Kidney epithelial cell (primary cell): ENCODE data around the gene PRLR. TPM values are rescaled to one million over a fixed set of nuclear protein-coding genes. Genes with fewer than 3 reads are reported as not detected.
"Not testable (repeated sequence)": the region's sequence is repeated elsewhere in the genome, so short reads cannot be mapped to it uniquely, and the experiment has no call there.

Experiments used
- DNase-seq: peaks from one replicate; pipeline ENCODE4 v3.0.0-alpha.2; 2010; ENCODE audit warnings: low read depth
- H3K27me3 ChIP-seq: 2 replicates; pipeline ENCODE4 v1.6.0; 2011; ENCODE audit warnings: low read length; ENCODE audit not compliant: control insufficient read depth, insufficient read depth
- H3K36me3 ChIP-seq: 2 replicates; pipeline ENCODE4 v1.5.1; 2011; ENCODE audit warnings: low read length; ENCODE audit not compliant: control insufficient read depth, insufficient read depth
- H3K4me3 ChIP-seq: 2 replicates; pipeline ENCODE4 v1.5.1; 2011; ENCODE audit warnings: low read depth, mild to moderate bottlenecking, control low read depth, low read length
- total RNA-seq: library from RNA; depleted of rRNA; stranded (reverse); fragments of >200 nt; gene quantifications from 2 replicates; pipeline ENCODE4 v1.2.3, GENCODE V29; 2015
- TF ChIP-seq, protein P1 (sequence below): IDR thresholded peaks from 2 replicates; pipeline ENCODE4 v1.5.1; 2011; ENCODE audit warnings: mild to moderate bottlenecking, moderate library complexity, low read length, control low read depth, inconsistent platforms; ENCODE audit not compliant: insufficient read depth, poor library complexity, severe bottlenecking

PRLR gene
- total RNA-seq, 1 donor from 2014 or later, result 3.8 TPM

GRCh38 chr5:35120715-35121114 is 109.6 kb downstream of the PRLR start:
- Histone ChIP-seq H3K36me3 (no peaks in the 10 kb centered on the region), H3K4me3 (no peak overlapping the region), H3K27me3 (no peaks in the 10 kb centered on the region)
- DNase-seq, result no peak
- TF ChIP-seq, protein P1, sequence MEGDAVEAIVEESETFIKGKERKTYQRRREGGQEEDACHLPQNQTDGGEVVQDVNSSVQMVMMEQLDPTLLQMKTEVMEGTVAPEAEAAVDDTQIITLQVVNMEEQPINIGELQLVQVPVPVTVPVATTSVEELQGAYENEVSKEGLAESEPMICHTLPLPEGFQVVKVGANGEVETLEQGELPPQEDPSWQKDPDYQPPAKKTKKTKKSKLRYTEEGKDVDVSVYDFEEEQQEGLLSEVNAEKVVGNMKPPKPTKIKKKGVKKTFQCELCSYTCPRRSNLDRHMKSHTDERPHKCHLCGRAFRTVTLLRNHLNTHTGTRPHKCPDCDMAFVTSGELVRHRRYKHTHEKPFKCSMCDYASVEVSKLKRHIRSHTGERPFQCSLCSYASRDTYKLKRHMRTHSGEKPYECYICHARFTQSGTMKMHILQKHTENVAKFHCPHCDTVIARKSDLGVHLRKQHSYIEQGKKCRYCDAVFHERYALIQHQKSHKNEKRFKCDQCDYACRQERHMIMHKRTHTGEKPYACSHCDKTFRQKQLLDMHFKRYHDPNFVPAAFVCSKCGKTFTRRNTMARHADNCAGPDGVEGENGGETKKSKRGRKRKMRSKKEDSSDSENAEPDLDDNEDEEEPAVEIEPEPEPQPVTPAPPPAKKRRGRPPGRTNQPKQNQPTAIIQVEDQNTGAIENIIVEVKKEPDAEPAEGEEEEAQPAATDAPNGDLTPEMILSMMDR, result no peak

GRCh38 chr5:35117967-35118366 is 112.3 kb downstream of the PRLR start:
- Histone ChIP-seq H3K36me3 (no peaks in the 10 kb centered on the region), H3K4me3 (no peak overlapping the region), H3K27me3 (no peaks in the 10 kb centered on the region)
- peak; percentile 10 for DNase-seq
- TF ChIP-seq, protein P1, result no peak

GRCh38 chr5:35115920-35116319 is 114.4 kb downstream of the PRLR start:
- no peak overlapping the region for H3K4me3 ChIP-seq
- TF ChIP-seq, protein P1, result no peak
- DNase-seq, result no peak
- no peaks in the 10 kb centered on the region for H3K27me3 ChIP-seq
- no peaks in the 10 kb centered on the region for H3K36me3 ChIP-seq

DNA sequence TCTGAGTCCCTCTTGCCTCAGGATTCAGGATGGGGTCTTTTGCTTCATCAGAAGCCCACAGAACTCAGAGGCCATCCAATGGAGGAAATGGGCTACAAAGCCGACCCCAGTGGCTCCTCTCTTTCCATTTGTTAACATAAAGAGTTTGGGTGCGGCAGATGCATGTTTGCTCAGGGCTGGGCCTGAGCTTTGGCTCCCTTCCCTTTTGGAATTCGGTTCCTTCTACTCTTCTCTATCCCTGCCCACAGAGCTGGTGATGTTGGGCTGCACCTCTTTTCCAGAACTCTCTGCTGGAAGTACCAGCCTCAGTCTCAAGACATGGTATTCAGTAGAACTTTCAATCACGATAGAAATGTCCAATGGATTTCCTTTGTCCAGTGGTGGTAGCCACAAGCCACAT is 115.6 kb downstream of the PRLR start:
- H3K36me3 ChIP-seq, result no peaks in the 10 kb centered on the region
- no peak for DNase-seq
- no peaks in the 10 kb centered on the region for H3K27me3 ChIP-seq
- TF ChIP-seq, protein P1, result no peak
- H3K4me3 ChIP-seq, result no peak overlapping the region

GRCh38 chr5:35112300-35112699 is 118.0 kb downstream of the PRLR start:
- TF ChIP-seq, protein P1, result no peak
- H3K4me3 ChIP-seq, result no peak overlapping the region
- no peaks in the 10 kb centered on the region for H3K36me3 ChIP-seq
- H3K27me3 ChIP-seq, result no peaks in the 10 kb centered on the region
- DNase-seq, result no peak

DNA sequence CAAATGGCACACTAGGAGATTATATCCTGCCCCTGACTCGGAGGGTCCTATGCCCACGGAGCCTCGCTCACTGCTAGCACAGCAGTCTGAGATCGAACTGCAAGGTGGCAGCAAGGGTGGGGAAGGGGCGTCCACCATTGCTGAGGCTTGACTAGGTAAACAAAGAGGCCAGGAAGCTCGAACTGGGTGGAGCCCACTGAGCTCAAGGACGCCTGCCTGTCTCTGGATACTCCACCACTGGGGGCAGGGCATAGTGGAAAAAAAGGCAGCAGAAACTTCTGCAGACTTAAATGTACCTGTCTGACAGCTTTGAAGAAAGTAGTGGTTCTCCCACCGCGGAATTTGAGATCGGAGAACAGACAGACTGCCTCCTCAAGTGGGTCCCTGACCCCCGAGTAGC is 125.7 kb downstream of the PRLR start:
- H3K36me3 ChIP-seq, H3K27me3 ChIP-seq, DNase-seq, H3K4me3 ChIP-seq: not testable (repeated sequence)
